Measurements from ENCODE around the gene ACOT2.
"Not testable (repeated sequence)": the region's sequence is repeated elsewhere in the genome, so short reads cannot be mapped to it uniquely, and the experiment has no call there.

- not testable (repeated sequence) for TF ChIP-seq CTCF (IDR thresholded peaks at IDR 0.05; ENCODE audit: borderline replicate concordance, extremely low read depth, low read length, poor library complexity, severe bottlenecking); EZH2 (IDR thresholded peaks at IDR 0.05; ENCODE audit: borderline replicate concordance, low read depth, low read length, severe bottlenecking)
These were observed 6.3 kb upstream of the ACOT2 start for GRCh38 chr14:73562696-73563095.
